Neuronal stem cell (in vitro differentiated cells): ENCODE measurements around the gene RBFOX2.
A peak's percentile ranks its signal among the peaks of the same experiment; 100 is the strongest.

Experiments used
- DNase-seq: peaks from one replicate; pipeline ENCODE4 v3.0.0-alpha.2; 2013; ENCODE audit warnings: low spot score
- H2AFZ ChIP-seq: one replicate; pipeline ENCODE4 v1.6.1; 2013; ENCODE audit warnings: mild to moderate bottlenecking, low read length, inconsistent platforms
- H2AK5ac ChIP-seq: 2 replicates; pipeline ENCODE4 v1.6.1; 2013; ENCODE audit warnings: low read depth, mild to moderate bottlenecking, inconsistent platforms, low read length, moderate library complexity, mixed read lengths
- H2BK120ac ChIP-seq: 2 replicates; pipeline ENCODE4 v1.6.1; 2013; ENCODE audit warnings: low read depth, mild to moderate bottlenecking, inconsistent platforms, low read length, moderate library complexity, mixed read lengths
- H2BK12ac ChIP-seq: one replicate; pipeline ENCODE4 v1.6.1; 2013; ENCODE audit warnings: low read length, inconsistent platforms
- H2BK15ac ChIP-seq: 2 replicates; pipeline ENCODE4 v1.6.1; 2013; ENCODE audit warnings: mild to moderate bottlenecking, low read length, inconsistent platforms, mixed read lengths
- H2BK5ac ChIP-seq: one replicate; pipeline ENCODE4 v1.6.1; 2013; ENCODE audit warnings: inconsistent platforms, mild to moderate bottlenecking, low read length, moderate library complexity
- H3K14ac ChIP-seq: one replicate; pipeline ENCODE4 v1.6.1; 2013; ENCODE audit warnings: low read length, inconsistent platforms
- H3K18ac ChIP-seq: 2 replicates; pipeline ENCODE4 v1.6.1; 2013; ENCODE audit warnings: low read length, inconsistent platforms
- H3K23ac ChIP-seq: 2 replicates; pipeline ENCODE4 v1.6.1; 2013; ENCODE audit warnings: low read depth, mild to moderate bottlenecking, mixed read lengths, low read length, inconsistent platforms; ENCODE audit not compliant: poor library complexity
- H3K27ac ChIP-seq: replicated peaks from 3 replicates; pipeline ENCODE4 v1.5.1; 2013; ENCODE audit warnings: low read length, inconsistent platforms
- H3K27me3 ChIP-seq, 3 experiments: 2 replicates each; pipeline ENCODE4 v1.6.1; 2013; ENCODE audit warnings: low read length in 3 of 3, mild to moderate bottlenecking in 2 of 3, inconsistent platforms in 1 of 3, low read depth in 1 of 3, mixed read lengths in 1 of 3, moderate library complexity in 1 of 3; ENCODE audit not compliant: control insufficient read depth in 3 of 3, insufficient read depth in 3 of 3
- H3K36me3 ChIP-seq, 2 donors: replicated peaks in 1 of 2; 2 replicates each; pipeline ENCODE4 v1.6.1; 2013; ENCODE audit warnings: low read length in 2 of 2; ENCODE audit not compliant: control insufficient read depth in 2 of 2, insufficient read depth in 2 of 2
- H3K4ac ChIP-seq: 2 replicates; pipeline ENCODE4 v1.6.1; 2013; ENCODE audit warnings: inconsistent platforms, mild to moderate bottlenecking, low read length, moderate library complexity
- H3K4me1 ChIP-seq, 2 donors: 1 replicate in 1 of 2; 2 replicates in 1 of 2; pipeline ENCODE4 v1.6.1; 2013; ENCODE audit warnings: low read length in 2 of 2, low read depth in 1 of 2; ENCODE audit not compliant: control insufficient read depth in 2 of 2, insufficient read depth in 1 of 2
- H3K4me2 ChIP-seq: one replicate; pipeline ENCODE4 v1.6.1; 2013; ENCODE audit warnings: mild to moderate bottlenecking, low read length, inconsistent platforms; ENCODE audit not compliant: insufficient read depth, poor library complexity, severe bottlenecking
- H3K4me3 ChIP-seq, 2 donors: 2 replicates each; pipeline ENCODE4 v1.5.1; 2013; ENCODE audit warnings: low read length in 2 of 2, mild to moderate bottlenecking in 2 of 2, inconsistent platforms in 1 of 2, moderate library complexity in 1 of 2
- H3K79me1 ChIP-seq: one replicate; pipeline ENCODE4 v1.6.1; 2013; ENCODE audit warnings: low read depth, mild to moderate bottlenecking, inconsistent platforms, low read length, moderate library complexity
- H3K9ac ChIP-seq: one replicate; pipeline ENCODE4 v1.6.1; 2013; ENCODE audit warnings: mild to moderate bottlenecking, low read depth, low read length, inconsistent platforms; ENCODE audit not compliant: poor library complexity
- H3K9me3 ChIP-seq, 2 donors: replicated peaks in 1 of 2; 2 replicates each; pipeline versions ENCODE3 to v1.6.1; 2013; ENCODE audit warnings: low read length in 2 of 2, mild to moderate bottlenecking in 2 of 2, inconsistent platforms in 1 of 2, low read depth in 1 of 2, mixed read lengths in 1 of 2, moderate library complexity in 1 of 2; ENCODE audit not compliant: control insufficient read depth in 2 of 2, insufficient read depth in 1 of 2
- H4K8ac ChIP-seq: one replicate; pipeline ENCODE4 v1.6.1; 2013; ENCODE audit warnings: low read depth, mild to moderate bottlenecking, inconsistent platforms, low read length, moderate library complexity
- H4K91ac ChIP-seq: one replicate; pipeline ENCODE4 v1.6.1; 2013; ENCODE audit warnings: low read length, low read depth, mild to moderate bottlenecking, inconsistent platforms; ENCODE audit not compliant: poor library complexity
- WGBS, 2 donors: extraction: QIAGEN DNeasy Blood & Tissue Kit; methylation state at CpG; one replicate each; pipeline ENCODE4 v1.1.7; 2013; ENCODE audit warnings: missing lambda C conversion rate in 2 of 2, mixed read lengths in 1 of 2; ENCODE audit not compliant: insufficient read length in 2 of 2, insufficient replicate concordance in 1 of 2; ENCODE audit errors: extremely low coverage in 2 of 2; 5-methylcytosine and 5-hydroxymethylcytosine counted together

RBFOX2 gene

GRCh38 chr22:35775339-35775738, 253.3 kb downstream of the RBFOX2 start:
- no peak overlapping the region for H3K9ac ChIP-seq
- no peak overlapping the region for H2BK15ac ChIP-seq
- no peaks in the 10 kb centered on the region for H3K27me3 ChIP-seq
- H3K4me1 ChIP-seq: no peaks in the 10 kb centered on the region
- WGBS, 2 donors: no CpG with 5 or more reads among the region's 2 CpGs
- H3K14ac ChIP-seq: no peak overlapping the region
- H3K4ac ChIP-seq: no peak overlapping the region
- H3K4me3 ChIP-seq: no peak overlapping the region
- no peak overlapping the region for H2BK120ac ChIP-seq
- H2BK12ac ChIP-seq: no peak overlapping the region
- H3K18ac ChIP-seq: no peak overlapping the region
- H3K27ac ChIP-seq: no peak overlapping the region
- H4K8ac ChIP-seq: no peak overlapping the region
- DNase-seq: no peak
- H3K9me3 ChIP-seq: no peaks in the 10 kb centered on the region
- H3K23ac ChIP-seq: no peak overlapping the region
- peaks cover 0 to 36% of the 10 kb centered on the region in 2 donors for H3K36me3 ChIP-seq
- no peak overlapping the region for H2AK5ac ChIP-seq
- no peak overlapping the region for H3K4me2 ChIP-seq
- H2BK5ac ChIP-seq: no peak overlapping the region
- H4K91ac ChIP-seq: no peak overlapping the region
- H3K79me1 ChIP-seq: no peaks in the 10 kb centered on the region
- no peak overlapping the region for H2AFZ ChIP-seq

GRCh38 chr22:35769974-35770373, 258.6 kb downstream of the RBFOX2 start:
- no peak overlapping the region for H4K91ac ChIP-seq
- no peak overlapping the region for H3K4me3 ChIP-seq
- no peak overlapping the region for H3K4ac ChIP-seq
- no peak overlapping the region for H2BK15ac ChIP-seq
- no peak for DNase-seq
- H2AFZ ChIP-seq: no peak overlapping the region
- no peak overlapping the region for H3K14ac ChIP-seq
- no peak overlapping the region for H2BK5ac ChIP-seq
- no peak overlapping the region for H2BK12ac ChIP-seq
- no peaks in the 10 kb centered on the region for H3K27me3 ChIP-seq
- H4K8ac ChIP-seq: no peak overlapping the region
- no peaks in the 10 kb centered on the region for H3K9me3 ChIP-seq
- H3K23ac ChIP-seq: no peak overlapping the region
- H3K18ac ChIP-seq: no peak overlapping the region
- peaks cover 4% of the 10 kb centered on the region in 2 donors for H3K4me1 ChIP-seq
- H3K79me1 ChIP-seq: no peaks in the 10 kb centered on the region
- no peak overlapping the region for H2AK5ac ChIP-seq
- no peak overlapping the region for H3K4me2 ChIP-seq
- no peak overlapping the region for H3K27ac ChIP-seq
- H3K9ac ChIP-seq: no peak overlapping the region
- H3K36me3 ChIP-seq: peaks cover 0 to 19% of the 10 kb centered on the region in 2 donors
- H2BK120ac ChIP-seq: no peak overlapping the region

- H3K27ac ChIP-seq: peak overlapping the region; percentile 34
These were observed 261.7 kb downstream of the RBFOX2 start for GRCh38 chr22:35766654-35767580.

GRCh38 chr22:35761037-35761436, 267.6 kb downstream of the RBFOX2 start:
- Histone ChIP-seq H3K14ac (no peak overlapping the region), H2BK15ac (no peak overlapping the region), H3K36me3 (peaks cover 4 to 92% of the 10 kb centered on the region in 2 donors), H3K23ac (no peak overlapping the region), H2BK5ac (no peak overlapping the region), H3K4ac (no peak overlapping the region), H2BK12ac (no peak overlapping the region), H4K8ac (no peak overlapping the region), H3K4me2 (no peak overlapping the region), H3K9ac (no peak overlapping the region), H3K9me3 (no peaks in the 10 kb centered on the region), H2BK120ac (no peak overlapping the region), H4K91ac (no peak overlapping the region), H3K4me1 (peaks cover 0 to 4% of the 10 kb centered on the region in 2 donors), H2AK5ac (no peak overlapping the region), H3K79me1 (no peaks in the 10 kb centered on the region), H3K18ac (no peak overlapping the region), H3K27ac (no peak overlapping the region), H3K4me3 (no peak overlapping the region), H2AFZ (no peak overlapping the region), H3K27me3 (no peaks in the 10 kb centered on the region)
- WGBS, 2 donors: no CpG with 5 or more reads among the region's 1 CpG
- no peak for DNase-seq

More at GRCh38 chr22:35766654-35767580, 261.7 kb downstream of the RBFOX2 start:
- H3K23ac ChIP-seq: no peak overlapping the region
- no peak overlapping the region for H3K14ac ChIP-seq
- H3K79me1 ChIP-seq: no peaks in the 10 kb centered on the region
- H3K36me3 ChIP-seq: peaks cover 0 to 44% of the 10 kb centered on the region in 2 donors
- H3K9me3 ChIP-seq: no peaks in the 10 kb centered on the region
- no peak overlapping the region for H3K4ac ChIP-seq
- no peak overlapping the region for H2BK120ac ChIP-seq
- no peak overlapping the region for H2BK5ac ChIP-seq
- peaks cover 4% of the 10 kb centered on the region in 2 donors for H3K4me1 ChIP-seq
- H2AK5ac ChIP-seq: no peak overlapping the region
- no peak overlapping the region for H2BK15ac ChIP-seq
- DNase-seq: peak; percentile 36
- no peak overlapping the region for H2BK12ac ChIP-seq
- no peak overlapping the region for H2AFZ ChIP-seq
- no peak overlapping the region for H3K9ac ChIP-seq
- H3K4me3 ChIP-seq: no peak overlapping the region
- no peaks in the 10 kb centered on the region for H3K27me3 ChIP-seq
- H3K4me2 ChIP-seq: no peak overlapping the region
- H4K91ac ChIP-seq: no peak overlapping the region
- no peak overlapping the region for H4K8ac ChIP-seq
- WGBS, 2 donors: no CpG with 5 or more reads among the region's 10 CpGs
- H3K18ac ChIP-seq: no peak overlapping the region
